GM23338 (cell line): ENCODE results near the gene KRTAP10-9. TPM values are rescaled to one million over a fixed set of nuclear protein-coding genes. Genes with fewer than 3 reads are reported as not detected.
A peak's percentile ranks its signal among the peaks of the same experiment; 100 is the strongest.

ENCODE experiments used
- ATAC-seq: fragments of 200-7000 bp; cut with Tn5 transposase; 3 replicates; pipeline ENCODE4 v1.9.1; 2020
- DNase-seq: peaks from one replicate; pipeline ENCODE4 v3.0.0-alpha.2; 2015; ENCODE audit warnings: low spot score
- H2AFZ ChIP-seq: fragments of 200-600 bp; sonication (generic); 2 replicates; pipeline ENCODE4 v1.8.0; 2016; ENCODE audit warnings: antibody characterized with exemption, mild to moderate bottlenecking, moderate library complexity
- H3F3A ChIP-seq: fragments of 200-600 bp; sonication (generic); replicated peaks from 2 replicates; pipeline ENCODE4 v1.8.0; 2017; ENCODE audit warnings: antibody characterized with exemption, mixed run types, low read depth
- H3K27ac ChIP-seq: fragments of 200-600 bp; sonication (generic); 2 replicates; pipeline ENCODE4 v1.6.1; 2016; ENCODE audit warnings: low read depth
- H3K27me3 ChIP-seq: fragments of 200-600 bp; sonication (generic); 2 replicates; pipeline ENCODE4 v1.8.0; 2016; ENCODE audit warnings: mild to moderate bottlenecking, mixed run types, moderate library complexity; ENCODE audit not compliant: insufficient read depth
- H3K36me3 ChIP-seq: fragments of 200-600 bp; sonication (generic); 2 replicates; pipeline ENCODE4 v1.8.0; 2016; ENCODE audit warnings: mild to moderate bottlenecking; ENCODE audit not compliant: insufficient read depth
- H3K4me1 ChIP-seq: fragments of 200-600 bp; sonication (generic); 2 replicates; pipeline ENCODE4 v1.8.0; 2016; ENCODE audit warnings: mild to moderate bottlenecking, moderate library complexity; ENCODE audit not compliant: insufficient read depth
- H3K4me2 ChIP-seq: fragments of 200-600 bp; sonication (generic); 2 replicates; pipeline ENCODE4 v1.7.1; 2017; ENCODE audit warnings: mixed run types
- H3K4me3 ChIP-seq: fragments of 200-600 bp; sonication (generic); 2 replicates; pipeline ENCODE4 v1.6.1; 2016; ENCODE audit warnings: mixed run types
- H3K79me2 ChIP-seq: fragments of 200-600 bp; sonication (generic); replicated peaks from 2 replicates; pipeline ENCODE4 v1.8.0; 2017; ENCODE audit warnings: mild to moderate bottlenecking; ENCODE audit not compliant: insufficient read depth
- H3K9me2 ChIP-seq: fragments of 200-600 bp; sonication (generic); 2 replicates; pipeline ENCODE4 v1.8.0; 2017; ENCODE audit not compliant: insufficient read depth
- H4K20me1 ChIP-seq: fragments of 200-600 bp; sonication (generic); replicated peaks from 2 replicates; pipeline ENCODE4 v1.8.0; 2017; ENCODE audit warnings: mild to moderate bottlenecking; ENCODE audit not compliant: insufficient read depth
- H3K27ac Mint-ChIP-seq: 2 replicates; pipeline ENCODE4 v1.8.0; 2020; ENCODE audit warnings: inconsistent platforms, mild to moderate bottlenecking, moderate library complexity, mixed read lengths
- H3K27me3 Mint-ChIP-seq: 3 replicates; pipeline ENCODE4 v1.8.0; 2022; ENCODE audit warnings: low read depth, mild to moderate bottlenecking, moderate library complexity, mixed read lengths, inconsistent platforms; ENCODE audit not compliant: insufficient read depth, poor library complexity
- H3K36me3 Mint-ChIP-seq: 3 replicates; pipeline ENCODE4 v1.8.0; 2021; ENCODE audit warnings: low read depth, mild to moderate bottlenecking, inconsistent platforms, moderate library complexity, mixed read lengths
- H3K4me1 Mint-ChIP-seq: 3 replicates; pipeline ENCODE4 v1.8.0; 2020; ENCODE audit warnings: mild to moderate bottlenecking, inconsistent platforms, mixed read lengths
- H3K4me3 Mint-ChIP-seq: 3 replicates; pipeline ENCODE4 v1.8.0; 2021; ENCODE audit warnings: moderate library complexity, mild to moderate bottlenecking, inconsistent platforms, mixed read lengths
- H3K9me3 Mint-ChIP-seq: 3 replicates; pipeline ENCODE4 v1.8.0; 2020; ENCODE audit warnings: moderate library complexity, mild to moderate bottlenecking, inconsistent platforms, mixed read lengths
- CREB1 ChIP-seq: fragments of 250-450 bp; sonication (Bioruptor Pico); IDR thresholded peaks from 2 replicates; pipeline ENCODE4 v1.5.0; 2020; ENCODE audit warnings: low read depth, mild to moderate bottlenecking, moderate library complexity
- EZH2 ChIP-seq: fragments of 200-600 bp; sonication (generic); IDR thresholded peaks from one replicate; pipeline ENCODE4 v1.8.0; 2017; ENCODE audit warnings: antibody characterized with exemption, mild to moderate bottlenecking, low read depth; ENCODE audit not compliant: unreplicated experiment
- EZH2phosphoT487 ChIP-seq: fragments of 200-600 bp; sonication (generic); IDR thresholded peaks from one replicate; pipeline ENCODE4 v1.8.1; 2018; ENCODE audit warnings: antibody characterized with exemption; ENCODE audit not compliant: unreplicated experiment
- JUNB ChIP-seq: IDR thresholded peaks from one replicate; pipeline ENCODE4 v1.6.1; 2016; ENCODE audit warnings: antibody characterized with exemption; ENCODE audit not compliant: unreplicated experiment
- ZNF114 ChIP-seq: fragments of 250-450 bp; sonication (Bioruptor Pico); IDR thresholded peaks from 2 replicates; pipeline ENCODE4 v1.5.0; 2020; ENCODE audit warnings: mild to moderate bottlenecking, moderate library complexity
- polyA plus RNA-seq: library from polyadenylated mRNA; unstranded; fragments of >200 nt; fragmentation: Nextera tagmentation; extraction: Ambion mirVana; gene quantifications from 2 replicates; pipeline ENCODE4 v1.2.1, GENCODE V29; 2016
- total RNA-seq: library from RNA; depleted of rRNA; stranded (reverse); fragments of >200 nt; shearing (Covaris generic); gene quantifications from 2 replicates; pipeline ENCODE4 v1.2.3, GENCODE V29; 2014
- TF ChIP-seq, protein P1 (sequence below), 2 experiments: fragments of 200-600 bp in 1 of 2; sonication (generic) in 1 of 2; conservative IDR thresholded peaks; 2 replicates each; pipeline versions ENCODE4 v1.5.1 to v1.6.1; 2016 to 2017; ENCODE audit warnings: antibody characterized with exemption in 2 of 2, low read depth in 2 of 2, mild to moderate bottlenecking in 2 of 2, moderate library complexity in 1 of 2

The KRTAP10-9 gene
- total and polyA plus RNA-seq, 2 experiments from 2014 or later: not detected

DNA sequence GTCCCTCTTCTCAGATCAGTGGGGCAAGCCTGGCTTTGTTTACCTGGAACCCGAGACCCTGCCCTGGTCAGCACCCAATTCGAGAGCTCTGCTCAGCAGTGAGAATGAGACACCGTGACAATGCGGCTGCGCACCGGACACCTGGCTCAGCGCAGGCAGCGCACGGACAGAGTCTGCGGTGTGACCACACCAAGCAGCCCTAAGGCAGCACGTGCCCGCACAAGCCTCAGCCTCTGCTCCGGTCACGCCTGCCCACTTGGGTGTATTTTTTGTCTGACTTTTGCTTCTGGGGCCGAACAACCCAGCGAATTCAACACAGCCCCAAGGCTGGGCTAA, 10.3 kb upstream of the KRTAP10-9 start:
- Histone ChIP-seq H3K79me2 (no peaks in the 10 kb centered on the region), H3K4me3 (no peak overlapping the region), H3K27ac (no peak overlapping the region), H3K9me2 (no peaks in the 10 kb centered on the region), H2AFZ (peak overlapping the region; percentile 47; the same call in 1 of the 2 replicates), H3K36me3 (no peaks in the 10 kb centered on the region), H3K27me3 (no peaks in the 10 kb centered on the region), H4K20me1 (no peaks in the 10 kb centered on the region), H3F3A (no peaks in the 10 kb centered on the region), H3K4me1 (no peaks in the 10 kb centered on the region), H3K4me2 (no peak overlapping the region)
- Mint-ChIP-seq H3K9me3 (peaks cover 36% of the 10 kb centered on the region), H3K4me1 (peaks cover 23% of the 10 kb centered on the region), H3K4me3 (no peak overlapping the region), H3K27me3 (peaks cover 11% of the 10 kb centered on the region), H3K27ac (no peak overlapping the region), H3K36me3 (peaks cover 20% of the 10 kb centered on the region)
- no peak for DNase-seq
- no peak for ATAC-seq
- TF ChIP-seq, protein P1, sequence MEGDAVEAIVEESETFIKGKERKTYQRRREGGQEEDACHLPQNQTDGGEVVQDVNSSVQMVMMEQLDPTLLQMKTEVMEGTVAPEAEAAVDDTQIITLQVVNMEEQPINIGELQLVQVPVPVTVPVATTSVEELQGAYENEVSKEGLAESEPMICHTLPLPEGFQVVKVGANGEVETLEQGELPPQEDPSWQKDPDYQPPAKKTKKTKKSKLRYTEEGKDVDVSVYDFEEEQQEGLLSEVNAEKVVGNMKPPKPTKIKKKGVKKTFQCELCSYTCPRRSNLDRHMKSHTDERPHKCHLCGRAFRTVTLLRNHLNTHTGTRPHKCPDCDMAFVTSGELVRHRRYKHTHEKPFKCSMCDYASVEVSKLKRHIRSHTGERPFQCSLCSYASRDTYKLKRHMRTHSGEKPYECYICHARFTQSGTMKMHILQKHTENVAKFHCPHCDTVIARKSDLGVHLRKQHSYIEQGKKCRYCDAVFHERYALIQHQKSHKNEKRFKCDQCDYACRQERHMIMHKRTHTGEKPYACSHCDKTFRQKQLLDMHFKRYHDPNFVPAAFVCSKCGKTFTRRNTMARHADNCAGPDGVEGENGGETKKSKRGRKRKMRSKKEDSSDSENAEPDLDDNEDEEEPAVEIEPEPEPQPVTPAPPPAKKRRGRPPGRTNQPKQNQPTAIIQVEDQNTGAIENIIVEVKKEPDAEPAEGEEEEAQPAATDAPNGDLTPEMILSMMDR (conservative IDR thresholded peaks at IDR 0.05; ENCODE audit: low read depth in 2 of 2): no peak

DNA sequence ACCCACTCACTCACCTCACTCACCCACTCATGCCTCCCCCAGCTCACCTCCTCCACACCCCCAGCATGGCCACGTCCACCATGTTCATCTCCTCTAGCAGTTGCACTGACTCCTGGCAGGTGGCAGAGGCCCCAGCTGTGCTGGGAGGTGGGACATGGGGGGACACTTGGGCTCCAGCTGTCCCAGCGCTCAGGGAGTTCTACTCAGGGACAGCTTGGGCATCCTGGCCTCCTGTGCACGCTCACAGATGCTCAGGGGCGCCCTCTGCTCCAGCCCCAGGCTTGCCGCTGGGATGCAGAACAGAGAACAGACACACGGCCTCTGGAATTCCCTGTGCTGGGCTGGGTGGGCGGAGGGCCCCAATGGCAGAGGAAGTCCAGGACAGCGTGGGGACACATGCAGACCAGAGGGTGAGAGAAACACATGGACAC, 9.8 kb upstream of the KRTAP10-9 start:
- no peaks in the 10 kb centered on the region for H3K27me3 ChIP-seq
- no peaks in the 10 kb centered on the region for H3K36me3 ChIP-seq
- H3K27ac ChIP-seq: no peak overlapping the region
- DNase-seq (peak; percentile 45), ATAC-seq (peak; percentile 81)
- Mint-ChIP-seq H3K4me3 (no peak overlapping the region), H3K4me1 (peaks cover 23% of the 10 kb centered on the region), H3K27ac (no peak overlapping the region), H3K9me3 (peaks cover 35% of the 10 kb centered on the region), H3K27me3 (peaks cover 11% of the 10 kb centered on the region), H3K36me3 (peaks cover 20% of the 10 kb centered on the region)
- no peak overlapping the region for H3K4me2 ChIP-seq
- no peak for TF ChIP-seq ZNF114 (CRISPR knock-in tag)
- TF ChIP-seq, protein P1 (conservative IDR thresholded peaks at IDR 0.05; ENCODE audit: low read depth in 2 of 2): peak in 1 of 2 experiments; percentile 54; a peak in 2 of 4 replicates
- TF ChIP-seq JUNB: no peak
- no peak for TF ChIP-seq EZH2
- no peak for TF ChIP-seq EZH2phosphoT487
- TF ChIP-seq CREB1 (CRISPR knock-in tag): no peak
- no peaks in the 10 kb centered on the region for H3K9me2 ChIP-seq
- no peaks in the 10 kb centered on the region for H3K79me2 ChIP-seq
- H2AFZ ChIP-seq: no peak overlapping the region
- H3K4me3 ChIP-seq: no peak overlapping the region
- H3K4me1 ChIP-seq: no peaks in the 10 kb centered on the region
- H3F3A ChIP-seq: no peaks in the 10 kb centered on the region
- no peaks in the 10 kb centered on the region for H4K20me1 ChIP-seq
